HG03521 (cell line): Measurements from ENCODE around the gene MYPN.
"Not testable (repeated sequence)": the region's sequence is repeated elsewhere in the genome, so short reads cannot be mapped to it uniquely, and the experiment has no call there.

Experiments
- ATAC-seq: cut with Tn5 transposase; IDR thresholded peaks from one replicate; pipeline ENCODE4 v1.9.1; 2021; ENCODE audit warnings: mild to moderate bottlenecking, moderate library complexity; ENCODE audit not compliant: unreplicated experiment

The MYPN gene

GRCh38 chr10:68167586-68168189, 58.4 kb downstream of the MYPN start:
- no peak for ATAC-seq

- no peak for ATAC-seq
These were observed 62.3 kb downstream of the MYPN start for GRCh38 chr10:68171539-68172080.

- no peak for ATAC-seq
These were observed 63.0 kb downstream of the MYPN start for GRCh38 chr10:68172324-68172723.

- ATAC-seq: no peak
These were observed 66.7 kb downstream of the MYPN start for GRCh38 chr10:68175949-68176348.

- ATAC-seq: no peak
These were observed 67.5 kb downstream of the MYPN start for GRCh38 chr10:68176797-68177196.

GRCh38 chr10:68178592-68178991, 69.3 kb downstream of the MYPN start:
- no peak for ATAC-seq

- ATAC-seq: no peak
These were observed 69.7 kb downstream of the MYPN start for GRCh38 chr10:68179016-68179415.

- no peak for ATAC-seq
These were observed 71.2 kb downstream of the MYPN start for GRCh38 chr10:68180490-68180889.

GRCh38 chr10:68184546-68184945, 75.3 kb downstream of the MYPN start:
- ATAC-seq: no peak

GRCh38 chr10:68185085-68185484, 75.8 kb downstream of the MYPN start:
- no peak for ATAC-seq

GRCh38 chr10:68188835-68189234, 79.5 kb downstream of the MYPN start:
- ATAC-seq: no peak

- no peak for ATAC-seq
These were observed 82.8 kb downstream of the MYPN start for GRCh38 chr10:68192113-68192512.

GRCh38 chr10:68194290-68194689, 85.0 kb downstream of the MYPN start:
- ATAC-seq: no peak

- not testable (repeated sequence) for ATAC-seq
These were observed 86.5 kb downstream of the MYPN start for GRCh38 chr10:68195776-68196175.

- ATAC-seq: no peak
These were observed 87.4 kb downstream of the MYPN start for GRCh38 chr10:68196701-68197100.

GRCh38 chr10:68202960-68203353, 93.7 kb downstream of the MYPN start:
- no peak for ATAC-seq

- ATAC-seq: no peak
These were observed 99.2 kb downstream of the MYPN start for GRCh38 chr10:68208424-68209042.

- ATAC-seq: no peak
These were observed 102.4 kb downstream of the MYPN start for GRCh38 chr10:68211669-68212068.

GRCh38 chr10:68212721-68213352, 103.5 kb downstream of the MYPN start:
- no peak for ATAC-seq

- ATAC-seq: no peak
These were observed 109.5 kb downstream of the MYPN start for GRCh38 chr10:68218786-68219185.

- no peak for ATAC-seq
These were observed 111.9 kb downstream of the MYPN start for GRCh38 chr10:68221196-68221595.

- no peak for ATAC-seq
These were observed 113.1 kb downstream of the MYPN start for GRCh38 chr10:68222391-68222790.
